ENCODE data around the gene DNMBP.
"Not testable (repeated sequence)": the region's sequence is repeated elsewhere in the genome, so short reads cannot be mapped to it uniquely, and the experiment has no call there.

DNMBP gene

DNA sequence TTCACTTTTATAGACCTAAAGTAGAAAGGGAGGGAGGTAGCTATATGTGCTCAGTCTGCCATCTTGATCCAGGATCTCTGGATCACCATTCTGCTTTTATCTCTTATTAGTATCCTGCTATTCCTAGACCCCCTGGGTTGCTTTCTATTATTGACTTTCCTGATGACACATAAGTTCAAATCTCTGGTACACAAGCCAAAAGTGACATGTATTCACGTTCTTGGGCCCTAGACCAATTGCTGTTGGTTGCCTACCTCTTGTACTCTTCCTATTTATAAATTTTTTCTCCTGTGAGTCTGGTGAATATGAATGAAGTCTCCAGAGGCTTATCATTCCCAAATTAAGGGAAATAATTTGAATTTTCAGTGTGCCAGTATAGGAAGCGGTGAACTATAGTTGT, 56.9 kb downstream of the DNMBP start:
- DNase-seq = no peak

DNA sequence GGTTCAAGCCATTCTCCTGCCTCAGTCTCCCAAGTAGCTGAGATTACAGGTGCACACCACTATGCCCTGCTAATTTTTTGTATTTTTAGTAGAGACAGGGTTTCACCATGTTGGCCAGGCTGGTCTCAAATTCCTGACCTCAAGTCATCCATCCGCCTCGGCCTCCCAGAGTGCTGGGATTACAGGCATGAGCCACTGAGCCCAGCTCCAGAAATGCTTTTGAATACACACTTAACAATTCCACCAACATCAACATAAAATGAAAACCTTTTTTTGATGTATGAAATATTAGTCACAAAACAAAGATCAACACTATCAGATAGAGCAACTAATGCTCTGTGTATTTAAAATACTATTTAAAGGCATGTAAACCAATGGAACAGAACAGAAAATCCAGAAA, 63.7 kb downstream of the DNMBP start:
- DNase-seq = not testable (repeated sequence)

DNA sequence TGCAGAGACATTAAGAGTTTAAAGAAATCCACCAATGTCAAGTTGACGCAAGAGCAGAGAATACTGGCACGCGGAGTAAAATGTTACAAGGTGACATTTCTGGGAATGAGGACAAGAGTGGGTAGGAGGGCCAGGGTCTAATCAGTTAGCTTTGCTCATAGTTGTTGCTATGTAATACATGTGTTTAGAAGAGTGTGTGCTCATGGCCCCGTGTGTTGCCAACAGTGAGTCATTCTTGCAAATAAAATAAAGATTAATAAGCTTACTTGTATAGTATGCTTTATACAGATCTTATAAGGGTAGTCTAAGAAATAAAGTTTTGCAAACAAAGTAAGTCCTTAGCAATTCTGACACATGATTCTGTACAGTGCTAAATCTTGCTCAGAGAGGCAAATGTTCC, 64.5 kb downstream of the DNMBP start:
- DNase-seq = no peak

DNA sequence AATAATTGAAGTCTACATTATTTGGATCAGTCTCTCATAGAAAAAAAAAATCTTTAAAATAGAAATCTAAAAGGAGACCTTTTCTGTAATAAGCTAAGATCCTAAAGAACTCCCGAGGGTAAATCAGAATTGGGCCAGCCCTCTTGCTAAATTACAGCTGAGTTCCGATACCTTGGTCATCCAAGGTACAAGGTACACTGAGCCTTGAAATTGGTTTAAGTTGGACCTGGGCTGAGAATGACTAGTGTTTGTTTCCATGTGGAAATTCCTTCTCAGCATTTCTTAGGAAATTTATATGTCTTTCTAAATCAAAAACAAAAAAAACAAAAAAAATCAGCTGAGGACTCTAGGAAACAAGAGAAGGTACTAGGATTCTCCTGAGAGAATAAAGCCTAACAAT, 64.9 kb downstream of the DNMBP start:
- DNase-seq = no peak

DNA sequence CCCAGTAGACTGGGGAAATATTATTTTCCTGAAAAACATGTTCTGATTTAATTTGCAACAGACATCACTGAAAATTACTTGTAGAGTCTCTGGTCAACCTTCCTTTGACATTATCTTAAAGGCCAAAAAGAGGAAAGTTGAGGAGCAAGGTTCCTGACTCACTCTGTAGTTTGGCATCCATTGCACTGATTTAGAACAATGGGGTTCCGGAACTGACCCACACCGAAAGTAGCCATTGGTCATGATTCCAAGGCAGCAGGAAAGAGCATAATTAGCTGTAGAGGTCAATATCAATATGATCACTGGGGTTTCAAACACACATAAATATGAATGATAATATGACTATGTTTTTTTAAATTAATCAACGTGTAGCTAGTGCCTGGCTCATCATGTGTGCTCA, 65.8 kb downstream of the DNMBP start:
- no peak for DNase-seq

DNA sequence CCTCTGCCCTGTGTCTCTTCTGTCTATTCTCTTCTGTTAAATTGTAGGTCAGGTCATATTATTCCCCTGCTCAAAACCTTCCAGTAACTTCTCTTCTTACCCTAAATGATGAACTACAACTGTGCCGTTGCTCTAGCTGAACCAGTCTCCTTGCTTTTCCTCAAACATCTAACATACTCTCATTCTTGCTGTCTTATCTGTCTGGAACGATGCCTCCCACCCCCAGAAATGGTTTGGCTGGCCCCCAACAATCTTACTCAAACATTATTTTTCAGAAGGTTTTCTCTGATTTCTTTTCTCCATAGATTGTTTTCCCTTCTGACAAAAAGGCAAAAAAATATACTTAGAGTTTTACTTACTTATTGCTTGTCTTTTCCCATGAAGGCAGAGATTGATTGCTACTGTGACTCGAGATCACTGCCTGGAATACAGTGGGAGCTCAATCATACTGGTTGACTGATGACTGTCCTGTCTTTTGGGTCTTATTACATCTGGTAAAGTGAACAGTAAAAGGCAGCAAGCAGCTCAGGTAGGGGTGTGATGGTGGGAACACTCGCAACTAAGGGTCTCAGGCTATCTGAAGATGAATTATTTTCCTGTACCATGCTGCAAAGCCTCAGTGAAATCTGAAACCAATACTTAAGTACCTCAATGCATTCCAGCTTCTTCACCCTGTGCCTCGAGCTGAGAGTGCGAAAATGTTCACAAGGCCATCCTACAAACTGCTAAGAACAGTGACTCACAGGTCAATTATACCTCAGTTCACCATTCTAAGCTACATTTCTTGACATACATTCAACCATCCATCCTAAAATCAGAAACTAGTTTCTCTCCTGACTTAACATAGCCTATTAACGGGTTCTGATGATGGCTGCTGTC, 67.6 kb downstream of the DNMBP start:
- no peak for DNase-seq

DNA sequence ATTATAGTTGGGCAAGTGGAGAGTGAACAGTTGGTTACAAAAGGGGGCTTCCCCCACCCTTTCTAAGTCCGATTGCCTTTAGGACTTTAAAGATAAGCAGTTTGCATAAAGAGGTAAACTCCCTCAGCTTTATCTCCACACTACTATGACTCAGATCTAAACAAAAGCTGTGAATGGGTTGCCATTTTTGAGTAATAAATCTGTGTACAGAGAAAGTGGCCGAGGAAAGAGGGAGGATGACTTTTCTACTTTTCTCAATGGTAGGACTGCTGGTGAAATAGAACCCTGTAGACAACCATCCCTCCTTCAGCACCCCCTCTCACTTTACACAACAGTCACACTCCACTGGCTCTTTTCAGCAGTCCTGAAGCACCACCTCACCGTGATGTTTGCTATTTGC, 71.2 kb downstream of the DNMBP start:
- no peak for DNase-seq

DNA sequence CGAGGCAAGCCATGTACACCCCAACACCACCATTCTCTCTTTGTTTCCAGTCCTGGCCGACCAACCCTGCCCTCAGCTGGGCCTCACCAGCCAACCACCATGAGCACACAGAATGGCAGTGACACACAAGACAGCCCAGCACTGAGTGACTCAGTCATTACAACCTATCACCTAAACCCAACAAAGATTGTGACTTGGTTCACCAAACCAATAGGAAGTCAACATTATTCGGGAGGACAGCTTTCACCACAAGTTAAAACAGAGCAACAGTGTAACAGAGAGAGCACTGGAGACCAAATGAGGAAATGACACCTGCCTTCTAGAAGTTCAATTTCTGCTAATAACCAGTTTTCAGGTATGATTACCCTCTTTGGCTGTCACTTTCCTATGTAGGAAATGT, 72.1 kb downstream of the DNMBP start:
- DNase-seq = no peak

DNA sequence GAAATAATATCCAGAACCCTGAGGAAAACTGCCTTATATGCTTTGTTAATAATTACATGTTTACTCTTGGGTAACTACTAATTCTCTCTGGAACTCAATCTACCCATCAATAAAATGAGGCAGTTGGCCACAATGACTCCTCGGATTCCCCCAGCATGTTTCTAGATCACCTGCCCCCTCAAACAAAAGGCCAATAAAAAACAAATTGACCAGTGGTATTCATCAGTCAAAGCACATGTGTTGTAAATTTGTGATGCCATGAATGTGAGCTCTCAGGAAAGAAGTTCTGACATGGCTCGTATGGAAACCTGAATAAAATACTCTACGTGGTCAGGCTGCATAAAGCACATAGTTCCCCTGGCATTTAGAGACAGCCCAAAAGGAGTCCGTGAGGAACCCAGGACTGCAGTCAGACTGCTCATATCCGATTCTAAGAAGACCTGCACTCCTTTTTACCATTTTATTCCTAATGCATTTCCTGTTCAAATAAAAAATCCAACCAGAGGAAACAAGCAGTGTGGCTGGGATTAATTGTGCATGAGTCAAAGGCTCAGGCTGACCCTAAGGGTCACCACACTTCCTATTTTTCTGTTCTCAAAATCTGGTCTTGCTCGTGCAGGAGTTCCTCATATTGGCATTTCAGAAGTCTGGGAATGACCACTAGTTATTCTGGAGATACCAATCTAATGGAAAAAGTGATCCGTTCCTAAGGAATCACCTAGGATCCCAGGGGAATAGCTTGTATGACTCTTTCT, 77.4 kb downstream of the DNMBP start:
- not testable (repeated sequence) for DNase-seq

DNA sequence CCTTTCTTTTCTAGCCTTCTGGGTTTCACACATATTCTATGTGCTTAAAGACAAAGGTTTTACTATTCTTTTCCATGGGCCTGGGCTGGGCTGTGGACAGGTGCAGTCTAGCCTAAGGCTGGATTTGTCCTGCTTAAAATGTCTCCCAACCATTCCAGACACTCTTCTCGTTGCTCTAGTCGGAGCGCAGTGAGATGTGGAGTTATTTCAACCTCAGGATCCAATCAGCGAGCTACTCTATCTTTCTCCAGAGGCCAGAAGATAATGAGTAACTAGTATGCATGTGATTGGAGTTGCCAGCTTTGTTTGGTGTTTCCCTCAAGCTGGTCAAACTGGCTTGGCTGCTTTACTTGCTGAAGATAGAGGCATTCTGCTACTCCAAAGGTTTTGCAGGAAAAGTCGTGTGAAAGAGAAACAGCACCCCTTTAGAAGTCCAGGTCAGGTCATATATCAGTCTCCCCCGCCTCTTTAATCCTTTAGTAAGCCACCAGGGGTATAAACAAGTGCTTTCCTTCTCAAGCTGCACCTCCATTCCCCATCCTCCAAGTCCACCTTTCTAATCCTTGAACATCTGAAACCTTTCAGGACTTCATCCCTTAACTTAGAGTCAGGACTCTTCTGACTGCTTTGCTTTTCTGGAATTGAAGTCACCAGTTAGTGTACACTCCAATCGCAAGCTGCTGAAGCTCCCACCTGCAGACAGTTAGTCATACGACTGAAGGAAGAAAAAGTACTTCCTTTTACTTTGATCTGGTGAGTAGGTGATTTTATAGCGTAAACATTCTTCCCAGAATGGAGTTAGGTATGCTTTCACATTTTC, 78.8 kb downstream of the DNMBP start:
- DNase-seq = no peak

DNA sequence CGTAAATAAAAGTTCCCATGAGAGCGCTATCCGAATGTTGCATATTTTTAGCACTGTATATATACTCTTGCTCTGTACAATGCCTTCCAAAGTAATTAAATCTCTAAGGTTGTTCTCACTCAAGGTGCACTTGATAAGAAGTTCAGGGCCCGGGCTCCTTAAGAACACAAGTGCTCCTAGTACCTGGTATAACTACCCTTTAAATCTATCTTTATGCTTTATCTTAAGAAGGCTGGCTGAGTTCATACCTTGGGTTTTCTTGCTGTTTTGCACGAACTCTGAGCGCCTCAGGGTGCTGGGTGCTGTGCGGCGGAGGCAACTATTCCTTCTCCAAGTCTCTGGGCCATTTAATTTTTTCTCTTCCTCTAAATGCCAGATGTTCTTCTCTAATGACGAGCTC, 80.4 kb downstream of the DNMBP start:
- no peak for DNase-seq

DNA sequence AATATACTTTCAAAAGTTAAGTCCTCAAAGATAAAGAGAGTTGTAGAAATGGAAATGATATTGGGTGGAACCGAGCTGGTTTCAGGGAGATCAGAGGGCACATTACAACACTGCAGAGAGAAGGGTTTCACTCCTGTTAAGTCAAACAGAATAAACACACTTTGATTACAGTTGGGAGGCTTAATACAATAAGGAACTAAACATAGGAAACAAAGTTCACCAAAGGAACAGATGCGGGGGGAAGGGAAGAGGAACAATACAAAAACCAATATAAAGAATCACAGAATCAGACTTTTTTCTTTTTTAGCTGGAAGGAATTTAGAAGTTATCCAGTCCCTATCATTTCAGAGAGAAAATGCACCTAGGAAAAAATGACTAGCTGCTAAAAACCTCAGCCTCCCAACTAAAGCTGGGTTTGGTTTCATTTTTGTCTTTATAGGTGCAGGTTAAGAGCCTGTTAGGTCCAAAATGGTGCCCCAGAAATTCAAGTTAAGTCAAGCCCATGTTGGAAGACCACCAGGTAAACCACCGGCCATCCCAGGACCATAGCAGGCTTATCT, 81.9 kb downstream of the DNMBP start:
- no peak for DNase-seq

DNA sequence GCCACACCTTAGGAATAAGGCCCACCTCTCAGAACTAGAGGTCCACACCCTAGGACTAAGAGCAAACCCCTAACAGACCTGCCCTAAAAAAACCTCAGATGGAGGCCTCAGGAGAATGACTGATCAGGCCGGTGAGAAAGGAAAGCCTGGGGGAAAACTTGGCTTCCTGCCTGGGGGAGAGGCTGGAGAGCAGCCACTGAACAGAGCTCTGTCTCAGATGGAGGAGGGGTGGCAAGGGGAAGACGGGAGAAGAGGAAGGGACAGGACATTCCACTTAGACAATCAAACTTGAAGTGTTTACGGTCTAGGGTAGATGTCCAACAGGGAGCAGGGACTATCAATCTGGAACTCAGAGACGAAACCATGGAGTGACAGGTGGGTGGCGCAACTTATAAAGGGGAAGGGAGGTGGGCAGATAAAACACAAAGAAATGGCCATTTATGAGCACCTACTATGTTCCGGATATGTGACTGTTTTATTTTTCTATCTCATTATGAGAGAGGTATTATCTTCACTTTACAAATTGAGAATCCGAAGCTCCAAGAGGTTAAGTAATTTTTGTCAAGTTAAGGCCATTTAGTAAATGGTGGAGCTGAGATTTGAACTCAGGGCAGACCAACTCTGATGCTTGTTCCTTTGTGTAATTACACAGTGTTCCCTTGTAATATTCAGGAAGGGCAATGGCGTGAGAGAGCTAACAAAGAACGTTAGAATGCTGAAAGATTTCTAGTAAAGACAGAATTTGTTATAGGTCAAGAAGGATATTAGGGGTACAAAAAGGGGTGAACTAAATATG, 82.6 kb downstream of the DNMBP start:
- peak in 21 of 58 donors; percentile 1 to 50 (median 12) for DNase-seq

DNA sequence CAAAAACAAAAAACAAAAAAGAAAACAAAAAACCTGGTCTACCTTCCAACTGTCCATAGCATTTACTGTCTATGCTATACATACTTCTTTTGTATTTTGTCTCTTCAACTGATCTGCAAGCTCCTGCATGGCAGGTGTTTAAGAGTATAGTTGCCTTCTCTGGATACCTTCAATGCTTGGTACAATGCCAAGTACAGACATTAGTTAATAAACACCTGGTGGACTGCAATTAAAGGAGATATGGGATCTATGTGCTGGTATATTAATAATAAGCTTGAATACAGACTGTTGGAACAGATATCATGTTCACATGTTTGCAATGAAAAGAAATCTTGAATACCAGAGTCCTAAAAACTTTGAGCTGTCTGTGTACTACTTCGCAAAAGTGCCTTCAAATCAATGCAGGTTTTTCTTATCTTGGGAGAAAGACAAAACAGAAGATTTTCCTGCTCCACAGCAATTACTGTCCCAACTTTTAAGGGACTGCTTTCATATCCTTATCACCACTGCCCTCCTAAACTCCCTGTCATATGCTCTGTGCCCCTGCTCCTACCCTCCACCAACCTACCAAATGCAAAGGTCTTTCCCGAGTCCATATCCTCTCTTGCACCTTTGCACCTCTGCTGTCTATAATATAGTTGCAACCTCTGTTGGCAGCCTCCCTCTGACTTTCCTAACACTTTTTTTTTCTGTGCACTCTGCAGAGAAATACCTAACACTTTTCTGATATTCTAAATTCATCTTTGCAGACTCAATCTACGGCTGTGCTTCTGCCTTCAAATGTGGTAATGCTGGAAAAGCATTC, 85.1 kb downstream of the DNMBP start:
- DNase-seq = no peak

DNA sequence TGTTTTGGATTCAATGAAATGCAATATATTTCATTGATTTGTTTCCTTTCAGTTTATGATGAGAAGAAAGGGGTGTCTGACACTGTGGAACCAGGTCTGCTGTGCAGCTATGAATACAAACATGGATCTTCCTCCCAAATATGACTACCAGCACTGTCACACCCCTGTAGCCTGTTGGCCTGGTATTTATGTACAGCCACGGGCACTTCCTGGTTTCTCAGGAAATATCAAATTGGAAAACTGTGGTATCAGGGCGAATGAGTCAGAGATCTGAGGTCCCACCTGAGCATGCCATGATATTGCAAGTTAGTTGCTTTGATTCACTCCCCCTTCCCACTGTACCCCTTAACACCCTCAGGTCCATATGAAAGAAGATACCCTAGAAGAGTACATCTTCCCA, 87.8 kb downstream of the DNMBP start:
- DNase-seq = no peak

DNA sequence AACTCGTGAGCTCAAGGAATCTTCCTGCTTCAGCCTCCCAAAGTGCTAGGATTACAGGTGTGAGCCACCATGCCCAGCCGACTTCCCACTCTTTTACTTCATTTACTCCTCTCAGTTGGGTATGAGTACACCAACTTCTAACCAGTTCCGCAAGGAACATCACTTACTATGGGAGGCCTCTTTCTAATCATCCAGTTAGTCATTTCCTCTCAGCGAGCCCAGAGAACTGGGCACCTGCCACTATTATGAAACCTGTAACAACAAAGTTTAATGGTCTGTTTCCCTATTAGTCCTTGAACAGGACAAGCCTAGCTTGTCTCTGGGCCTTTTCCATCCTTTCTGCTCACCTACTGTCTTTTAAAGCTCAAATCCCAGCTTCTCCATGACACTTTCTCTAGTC, 88.8 kb downstream of the DNMBP start:
- no peak for DNase-seq

DNA sequence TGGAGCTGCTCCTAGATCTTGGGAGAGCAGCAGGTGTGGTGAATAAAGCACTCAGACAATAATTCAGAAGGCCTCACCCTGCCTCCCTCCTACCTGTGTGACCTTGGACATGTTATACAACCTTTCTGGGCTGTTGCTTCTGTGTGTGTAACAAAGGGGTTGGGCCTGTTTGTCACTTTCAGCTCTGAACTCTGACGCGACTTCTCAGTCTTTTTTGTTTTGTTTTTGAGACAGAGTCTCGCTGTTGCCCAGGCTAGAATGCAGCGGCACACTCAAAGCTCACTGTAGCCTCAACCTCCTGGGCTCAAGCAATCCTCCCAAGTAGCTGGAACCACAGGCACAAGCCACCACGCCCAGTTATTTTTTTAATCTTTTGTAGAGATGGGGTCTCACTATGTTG, 89.3 kb downstream of the DNMBP start:
- no peak for DNase-seq

DNA sequence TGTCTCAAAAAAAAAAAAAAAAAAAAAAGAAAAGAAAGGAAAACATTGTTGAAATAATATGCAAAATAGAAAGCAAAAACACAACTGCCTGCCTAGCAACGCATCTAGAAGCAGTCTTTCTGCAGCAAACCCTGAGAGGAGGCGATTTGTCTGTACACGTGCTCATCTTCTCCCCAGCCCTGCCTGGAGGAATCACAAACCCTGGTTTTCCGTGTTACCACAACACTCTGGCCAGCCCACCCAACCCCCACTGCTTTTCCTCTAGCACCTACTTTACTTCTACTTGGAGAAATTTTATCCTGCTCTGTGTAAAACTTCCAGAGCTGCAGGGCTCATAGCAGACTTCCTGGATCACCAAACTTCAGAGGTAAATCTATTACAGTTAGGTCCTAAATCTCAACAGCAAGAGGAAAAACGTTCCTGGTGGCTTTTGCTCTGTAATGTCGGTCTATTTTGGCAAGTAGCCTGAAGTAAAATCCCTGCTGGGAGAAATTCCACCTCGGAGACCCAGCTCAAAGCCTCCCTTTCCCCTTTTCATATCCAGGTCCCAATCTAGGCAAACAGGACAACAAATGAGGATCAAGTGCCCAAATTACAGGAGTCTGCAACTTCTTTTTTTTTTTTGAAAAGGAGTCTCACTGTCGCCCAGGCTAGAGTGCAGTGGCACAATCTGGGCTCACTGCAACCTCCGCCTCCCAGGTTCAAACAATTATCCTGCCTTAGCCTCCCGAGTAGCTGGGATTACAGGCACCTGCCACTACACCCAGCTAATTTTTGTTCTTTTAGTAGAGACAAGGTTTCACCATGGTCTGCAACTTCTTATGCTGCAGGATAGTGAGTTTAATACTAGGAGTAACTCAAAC, 91.6 kb downstream of the DNMBP start:
- DNase-seq = peak in 20 of 58 donors; percentile 3 to 35 (median 14)

DNA sequence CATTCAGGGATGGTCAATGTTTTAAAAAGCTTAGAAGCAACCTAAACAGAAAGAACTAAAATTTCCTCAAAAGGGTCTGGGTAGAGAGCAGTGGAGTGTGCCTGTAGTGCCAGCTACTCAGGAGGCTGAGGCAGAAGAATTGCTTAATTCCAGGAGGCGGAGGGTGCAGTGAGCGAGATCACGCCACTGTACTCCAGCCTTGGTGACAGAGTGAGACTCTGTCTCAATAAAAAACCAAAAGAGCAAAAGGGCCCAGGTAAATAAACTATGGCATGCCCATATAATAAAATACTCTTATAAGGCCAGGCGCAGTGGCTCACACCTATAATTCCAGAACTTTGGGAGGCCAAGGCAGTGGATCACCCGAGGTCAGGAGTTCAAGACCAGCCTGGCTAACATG, 93.0 kb downstream of the DNMBP start:
- no peak for DNase-seq

Measured in anterior cingulate cortex (tissue), 58 donors.